Pancreas (tissue), 10 donors: ENCODE data around the gene RGS17. TPM values are rescaled to one million over a fixed set of nuclear protein-coding genes. Genes with fewer than 3 reads are reported as not detected.

Experiments used
- ATAC-seq, 4 donors: fragments of 200-7000 bp; cut with Tn5 transposase; one replicate each; pipeline versions ENCODE4 v1.8.0 to v1.9.1; 2020; ENCODE audit warnings: mild to moderate bottlenecking in 4 of 4, moderate library complexity in 4 of 4
- DNase-seq, 6 donors: peaks; one replicate each; pipeline ENCODE4 v3.0.0-alpha.2; 2020
- FAIRE-seq: peaks from 2 replicates; lab custom pipeline; 2012; peaks lifted over from hg19 to GRCh38; lab: Jason Lieb, UNC
- H3K27ac ChIP-seq, 4 donors: fragments of 200-600 bp; sonication (generic); 1 replicate in 3 of 4; 2 replicates in 1 of 4; pipeline versions ENCODE4 v1.5.0 to v1.8.0; 2020
- H3K27me3 ChIP-seq, 4 donors: fragments of 200-600 bp; one replicate each; pipeline ENCODE4 v1.8.0; 2021
- H3K36me3 ChIP-seq, 3 donors: fragments of 200-600 bp; sonication (generic) in 1 of 3; one replicate each; pipeline versions ENCODE4 v1.5.0 to v1.8.0; 2020 to 2021
- H3K4me1 ChIP-seq, 3 donors: fragments of 200-600 bp; one replicate each; pipeline ENCODE4 v1.8.0; 2021
- H3K4me3 ChIP-seq, 4 donors: fragments of 200-600 bp; sonication (generic) in 2 of 4; one replicate each; pipeline versions ENCODE4 v1.5.0 to v1.8.0; 2020 to 2021
- H3K9me3 ChIP-seq, 4 donors: fragments of 200-600 bp; one replicate each; pipeline ENCODE4 v1.8.0; 2021
- WGBS, 2 donors: extraction: QIAGEN DNeasy Blood & Tissue Kit; methylation state at CpG; one replicate each; pipeline ENCODE4 v1.1.7; 2013; 5-methylcytosine and 5-hydroxymethylcytosine counted together
- intact Hi-C, 3 donors: fragments of 100-400 bp; cut with DNase I; formaldehyde crosslinking; loops; one replicate each; pipeline versions ENCODE4 v1.11.1 to v1.14.2; 2022
- polyA plus RNA-seq, 2 donors: library from polyadenylated mRNA; stranded (reverse); fragments of 200-250 nt; gene quantifications; one replicate each; pipeline ENCODE4 v1.2.3, GENCODE V29; 2013
- total RNA-seq, 6 donors: library from RNA; stranded (reverse); fragmentation: NEBNext Ultra II Directional in 4 of 6; extraction: Animal tissue kit (Norgen Biotek cat#: 25700) in 4 of 6; gene quantifications; one replicate each; pipeline versions ENCODE4 v1.2.1 to v1.2.4, GENCODE V29; 2021 to 2023
- TF ChIP-seq, protein P1 (sequence below), 4 donors: fragments of 200-600 bp; sonication (generic) in 3 of 4; IDR thresholded peaks; one replicate each; pipeline versions ENCODE4 v1.5.0 to v1.8.0; 2021; ENCODE audit warnings: antibody characterized with exemption in 4 of 4
- donor health status: healthy with polysubstance abuse.
- donor health status: DM: no; HTN: no; CAD: no; lungs with moderate emphysema.
- donor health status: DM: no; HTN: no; CAD: no.
- donor health status: control.
- donor health status: control.
- donor health status: Bipolar disorder and iron deficiency.
- donor health status: DM: yes; HTN: yes; CAD: no.
- donor health status: DM: no; HTN: no; CAD: no.
- donor health status: DM: no; HTN: no; CAD: no.
- donor health status: DM: yes; HTN: yes; CAD: no.

RGS17 gene
- total and polyA plus RNA-seq, 8 donors = 0.39 to 3.7 (median 1.1) TPM

DNA sequence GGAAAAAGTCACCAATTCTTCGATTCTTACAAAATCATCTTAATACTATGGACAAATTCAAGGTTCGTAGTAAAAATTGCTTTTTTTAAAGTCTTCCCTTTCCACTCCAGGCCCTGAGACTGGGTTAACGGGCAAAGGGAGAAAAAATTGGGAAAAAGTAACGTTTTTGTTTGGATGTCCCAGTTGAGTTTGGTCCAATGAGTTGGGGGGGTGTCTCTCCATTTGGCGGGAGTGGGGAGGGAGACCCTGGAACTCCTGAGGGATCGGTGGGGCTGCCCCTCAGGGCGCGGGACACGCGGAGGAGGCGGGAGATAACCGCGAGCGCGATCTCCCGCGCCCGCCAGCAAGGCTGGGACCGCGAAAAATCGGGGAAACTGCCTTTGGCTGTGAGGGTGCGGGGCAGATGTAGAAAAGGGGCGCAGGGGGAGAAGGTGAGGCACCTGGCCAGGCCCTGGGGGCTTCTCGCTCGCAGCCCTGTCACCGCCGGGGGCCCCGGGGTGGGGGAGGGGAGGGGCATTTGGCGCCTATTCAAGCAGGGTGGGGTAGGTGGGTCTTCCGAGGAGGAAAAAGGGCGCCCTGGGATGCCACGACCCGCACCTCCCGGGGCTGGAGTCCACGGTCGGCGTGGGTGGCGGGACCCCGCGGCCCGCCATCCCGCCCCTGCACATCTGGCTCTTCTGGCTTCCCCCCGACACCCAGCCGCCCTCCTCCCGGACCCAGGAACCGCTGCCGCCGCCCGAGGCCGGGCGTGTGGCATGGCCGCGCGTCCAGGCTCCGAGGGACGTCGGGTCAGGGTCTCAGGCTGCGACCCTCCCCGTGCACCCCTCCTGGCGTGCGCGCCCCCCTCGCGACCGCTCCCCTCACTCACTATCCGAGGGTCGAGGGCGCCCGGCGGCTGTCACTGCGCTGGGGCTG is 148.8 kb downstream of the RGS17 start:
- ATAC-seq = no peak
- WGBS, 2 donors = 8 to 11% methylated on average over 56 to 71 of the region's 71 CpGs
- intact Hi-C loops = no loop called here
- no peak overlapping the region for H3K27ac ChIP-seq
- FAIRE-seq = no peak
- H3K4me3 ChIP-seq = peak overlapping the region; percentile 58 to 93 (median 68)
- peaks cover 8 to 16% (median 11%) of the 10 kb centered on the region in 3 donors for H3K4me1 ChIP-seq
- peak in 5 of 6 donors; percentile 20 to 84 (median 54) for DNase-seq
- TF ChIP-seq, protein P1, sequence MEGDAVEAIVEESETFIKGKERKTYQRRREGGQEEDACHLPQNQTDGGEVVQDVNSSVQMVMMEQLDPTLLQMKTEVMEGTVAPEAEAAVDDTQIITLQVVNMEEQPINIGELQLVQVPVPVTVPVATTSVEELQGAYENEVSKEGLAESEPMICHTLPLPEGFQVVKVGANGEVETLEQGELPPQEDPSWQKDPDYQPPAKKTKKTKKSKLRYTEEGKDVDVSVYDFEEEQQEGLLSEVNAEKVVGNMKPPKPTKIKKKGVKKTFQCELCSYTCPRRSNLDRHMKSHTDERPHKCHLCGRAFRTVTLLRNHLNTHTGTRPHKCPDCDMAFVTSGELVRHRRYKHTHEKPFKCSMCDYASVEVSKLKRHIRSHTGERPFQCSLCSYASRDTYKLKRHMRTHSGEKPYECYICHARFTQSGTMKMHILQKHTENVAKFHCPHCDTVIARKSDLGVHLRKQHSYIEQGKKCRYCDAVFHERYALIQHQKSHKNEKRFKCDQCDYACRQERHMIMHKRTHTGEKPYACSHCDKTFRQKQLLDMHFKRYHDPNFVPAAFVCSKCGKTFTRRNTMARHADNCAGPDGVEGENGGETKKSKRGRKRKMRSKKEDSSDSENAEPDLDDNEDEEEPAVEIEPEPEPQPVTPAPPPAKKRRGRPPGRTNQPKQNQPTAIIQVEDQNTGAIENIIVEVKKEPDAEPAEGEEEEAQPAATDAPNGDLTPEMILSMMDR (IDR thresholded peaks at IDR 0.05) = no peak
- no peaks in the 10 kb centered on the region for H3K36me3 ChIP-seq
- no peaks in the 10 kb centered on the region for H3K9me3 ChIP-seq
- no peaks in the 10 kb centered on the region for H3K27me3 ChIP-seq

GRCh38 chr6:152981219-152981618 is 149.9 kb downstream of the RGS17 start:
- whole genome bisulfite sequencing, 2 donors = 67 to 72% methylated on average over 2 of the region's 2 CpGs
- H3K4me1 ChIP-seq = peaks cover 8 to 16% (median 11%) of the 10 kb centered on the region in 3 donors
- TF ChIP-seq, protein P1 (IDR thresholded peaks at IDR 0.05) = no peak
- FAIRE-seq (no peak), DNase-seq (no peak), ATAC-seq (no peak)
- intact Hi-C loops = no loop called here
- no peak overlapping the region for H3K4me3 ChIP-seq
- no peaks in the 10 kb centered on the region for H3K9me3 ChIP-seq
- H3K27me3 ChIP-seq = no peaks in the 10 kb centered on the region
- H3K36me3 ChIP-seq = no peaks in the 10 kb centered on the region
- no peak overlapping the region for H3K27ac ChIP-seq

DNA sequence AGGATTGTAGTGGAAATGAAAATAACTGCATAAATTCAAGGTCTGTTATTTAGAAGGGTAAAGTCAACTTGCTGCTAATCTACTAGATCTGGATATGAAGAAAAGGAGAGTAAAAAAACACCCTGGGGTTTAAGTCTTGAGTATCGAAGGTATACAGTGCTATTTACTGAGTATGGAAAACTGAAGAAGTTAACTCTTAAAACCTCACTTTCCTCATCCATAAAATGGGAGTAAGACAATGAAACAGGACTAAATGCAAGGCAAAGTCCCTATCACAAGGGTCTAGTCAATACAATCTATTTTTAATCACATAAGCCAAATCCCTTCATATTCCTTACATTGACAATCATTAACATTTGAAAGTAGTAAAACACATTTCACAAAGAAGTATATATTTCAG is 150.4 kb downstream of the RGS17 start:
- TF ChIP-seq, protein P1 (IDR thresholded peaks at IDR 0.05) = no peak
- H3K4me3 ChIP-seq = no peak overlapping the region
- H3K36me3 ChIP-seq = no peaks in the 10 kb centered on the region
- no peak for FAIRE-seq
- WGBS, 2 donors = 59 to 71% methylated on average over 1 of the region's 1 CpG
- no peak for ATAC-seq
- H3K27me3 ChIP-seq = no peaks in the 10 kb centered on the region
- intact Hi-C loops = no loop called here
- peaks cover 8 to 16% (median 11%) of the 10 kb centered on the region in 3 donors for H3K4me1 ChIP-seq
- no peak overlapping the region for H3K27ac ChIP-seq
- no peak for DNase-seq
- H3K9me3 ChIP-seq = no peaks in the 10 kb centered on the region

- WGBS, 2 donors = 86 to 90% methylated on average over 1 of the region's 1 CpG
- FAIRE-seq (no peak), ATAC-seq (no peak)
These were observed 152.0 kb downstream of the RGS17 start for GRCh38 chr6:152979116-152979515.

More at GRCh38 chr6:152979116-152979515, 152.0 kb downstream of the RGS17 start:
- intact Hi-C loops = no loop called here
- H3K36me3 ChIP-seq = peaks cover 0 to 6% (median 0%) of the 10 kb centered on the region in 3 donors
- H3K9me3 ChIP-seq = no peaks in the 10 kb centered on the region
- H3K27me3 ChIP-seq = no peaks in the 10 kb centered on the region
- TF ChIP-seq, protein P1 (IDR thresholded peaks at IDR 0.05) = no peak
- H3K4me3 ChIP-seq = no peak overlapping the region
- peaks cover 5 to 10% (median 7%) of the 10 kb centered on the region in 3 donors for H3K4me1 ChIP-seq
- DNase-seq = no peak
- H3K27ac ChIP-seq = no peak overlapping the region
